ENCODE measurements around the gene E2F7. TPM values are rescaled to one million over a fixed set of nuclear protein-coding genes. Genes with fewer than 3 reads are reported as not detected.

E2F7 gene
- total and polyA plus RNA-seq, 2 experiments from 2014 or later: 1.8 to 3.7 TPM

GRCh38 chr12:76998908-76999556 lies 66.3 kb downstream of the E2F7 start:
- DNase-seq (ENCODE audit: low read depth in 1 of 2, low spot score in 1 of 2): no peak
- H3K4me3 ChIP-seq: no peak overlapping the region
- no peak overlapping the region for H3K27ac ChIP-seq
- H3K27me3 ChIP-seq: no peaks in the 10 kb centered on the region
- no peaks in the 10 kb centered on the region for H3K4me1 ChIP-seq (ENCODE audit: low read depth)
- no peaks in the 10 kb centered on the region for H3K36me3 ChIP-seq
- TF ChIP-seq CTCF (IDR thresholded peaks at IDR 0.05; ENCODE audit: low read depth, low read length): no peak
- H3K9me3 ChIP-seq (ENCODE audit: low read depth): no peaks in the 10 kb centered on the region

- no peak for DNase-seq (ENCODE audit: low read depth in 1 of 2, low spot score in 1 of 2)
- Histone ChIP-seq H3K4me1 (ENCODE audit: low read depth) (no peaks in the 10 kb centered on the region), H3K36me3 (no peaks in the 10 kb centered on the region), H3K4me3 (no peak overlapping the region), H3K27me3 (no peaks in the 10 kb centered on the region), H3K27ac (no peak overlapping the region), H3K9me3 (ENCODE audit: low read depth) (no peaks in the 10 kb centered on the region)
- TF ChIP-seq CTCF (IDR thresholded peaks at IDR 0.05; ENCODE audit: low read depth, low read length): no peak
Measured at GRCh38 chr12:76998386-76998785, 67.0 kb downstream of the E2F7 start.

DNA sequence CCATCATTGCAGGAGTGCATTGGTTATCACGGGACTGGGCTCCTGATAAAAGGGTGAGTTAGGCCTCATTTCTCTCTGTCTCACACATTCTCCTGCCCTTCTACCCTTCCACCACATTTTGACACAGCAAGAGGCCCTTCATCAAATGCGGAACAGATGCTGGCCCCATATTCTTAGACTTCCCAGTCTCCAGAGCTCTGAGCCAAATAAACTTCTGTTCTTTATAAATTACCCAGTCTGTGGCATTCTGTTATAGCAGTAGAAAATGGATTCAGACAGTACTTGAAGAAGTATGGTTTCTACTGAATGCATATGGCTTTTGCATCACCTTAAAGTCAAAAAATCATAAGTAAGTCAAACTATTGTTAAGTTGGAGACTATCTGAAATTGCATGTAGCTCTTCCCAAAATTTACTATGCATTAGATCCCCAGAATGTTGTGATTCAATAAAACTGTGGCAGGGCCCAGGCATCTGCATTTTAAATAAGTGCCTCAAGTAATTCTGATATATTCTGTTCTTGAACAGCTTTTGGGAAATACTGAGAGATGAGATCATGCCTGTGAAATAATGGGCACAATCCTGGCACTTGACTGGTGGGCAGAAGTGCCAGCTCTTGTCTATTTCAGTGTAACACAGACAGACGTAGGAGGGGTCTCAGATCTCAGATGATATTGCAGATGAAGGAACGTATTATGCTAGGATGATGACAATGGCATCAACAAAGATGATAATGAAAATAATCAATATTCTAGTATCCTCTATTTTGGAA lies 68.2 kb downstream of the E2F7 start:
- Histone ChIP-seq H3K36me3 (no peaks in the 10 kb centered on the region), H3K4me1 (ENCODE audit: low read depth) (no peaks in the 10 kb centered on the region), H3K27ac (no peak overlapping the region), H3K9me3 (ENCODE audit: low read depth) (no peaks in the 10 kb centered on the region), H3K4me3 (no peak overlapping the region), H3K27me3 (no peaks in the 10 kb centered on the region)
- TF ChIP-seq CTCF (IDR thresholded peaks at IDR 0.05; ENCODE audit: low read depth, low read length): no peak
- no peak for DNase-seq (ENCODE audit: low read depth in 1 of 2, low spot score in 1 of 2)

DNA sequence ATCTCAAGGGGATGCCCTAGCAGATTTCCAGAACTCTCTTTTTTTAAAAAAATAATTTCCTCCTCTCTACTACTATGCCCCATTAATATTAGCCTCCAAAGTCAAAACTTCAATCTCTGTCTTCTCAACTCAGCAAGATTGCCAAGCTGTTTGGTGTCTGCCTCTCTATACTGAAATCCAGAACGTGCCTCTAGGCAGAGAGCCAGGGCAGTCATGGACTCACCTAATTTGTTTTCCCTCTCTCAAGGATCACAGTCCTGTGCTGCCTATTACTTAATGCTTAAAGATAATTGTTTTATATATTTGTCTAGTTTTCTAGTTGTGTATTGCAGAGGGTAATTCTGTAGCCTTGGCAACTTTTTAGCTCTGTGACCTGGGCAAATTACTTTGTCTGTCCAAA lies 74.7 kb downstream of the E2F7 start:
- H3K27me3 ChIP-seq: no peaks in the 10 kb centered on the region
- H3K4me1 ChIP-seq (ENCODE audit: low read depth): no peaks in the 10 kb centered on the region

GRCh38 chr12:76984566-76984965 lies 80.8 kb downstream of the E2F7 start:
- H3K4me1 ChIP-seq (ENCODE audit: low read depth): no peaks in the 10 kb centered on the region
- TF ChIP-seq CTCF (IDR thresholded peaks at IDR 0.05; ENCODE audit: low read depth, low read length): no peak
- no peaks in the 10 kb centered on the region for H3K36me3 ChIP-seq
- no peak overlapping the region for H3K4me3 ChIP-seq
- DNase-seq (ENCODE audit: low read depth in 1 of 2, low spot score in 1 of 2): no peak
- H3K27ac ChIP-seq: no peak overlapping the region
- H3K27me3 ChIP-seq: no peaks in the 10 kb centered on the region
- no peaks in the 10 kb centered on the region for H3K9me3 ChIP-seq (ENCODE audit: low read depth)

More for the DNA sequence above, 74.7 kb downstream of the E2F7 start:
- DNase-seq (ENCODE audit: low read depth in 1 of 2, low spot score in 1 of 2): no peak
- Histone ChIP-seq H3K9me3 (ENCODE audit: low read depth) (no peaks in the 10 kb centered on the region), H3K36me3 (no peaks in the 10 kb centered on the region), H3K27ac (no peak overlapping the region), H3K4me3 (no peak overlapping the region)
- TF ChIP-seq CTCF (IDR thresholded peaks at IDR 0.05; ENCODE audit: low read depth, low read length): no peak

Data from cardiac muscle cell (in vitro differentiated cells and primary cell).